Stimulated activated CD4-positive, alpha-beta T cell treated with anti-CD3 and anti-CD28 coated beads, Interleukin-1b, Interleukin-23, amount 100 ng/mL, for 1 hour (primary cell): ENCODE measurements around the gene RSPO1.

ENCODE experiments used
- DNase-seq, 2 donors: peaks; one replicate each; pipeline ENCODE4 v3.0.0-alpha.2; 2020; ENCODE audit warnings: low read depth in 2 of 2

The RSPO1 gene

DNA sequence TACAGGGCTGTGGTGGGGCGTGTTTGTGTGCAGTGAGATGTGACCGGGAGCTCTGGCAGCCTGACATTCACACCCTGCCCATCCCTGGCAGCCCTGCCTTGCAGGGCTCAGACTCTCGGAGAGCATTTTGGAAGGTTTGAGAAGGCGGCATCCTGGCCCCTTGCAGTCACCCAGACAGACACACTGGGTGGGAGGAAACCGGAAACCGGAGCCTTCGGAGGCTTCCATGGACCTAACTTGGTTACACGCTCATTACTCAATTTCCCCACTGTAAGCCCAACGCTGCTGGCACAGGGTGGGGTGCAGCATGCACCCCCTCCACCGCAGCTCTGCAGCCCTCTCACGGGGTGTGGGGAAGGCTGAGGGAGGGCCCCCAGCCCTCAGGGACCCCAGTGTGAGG, 22.2 kb upstream of the RSPO1 start:
- DNase-seq: no peak

- no peak for DNase-seq
Observed at GRCh38 chr1:37656026-37656425, 21.3 kb upstream of the RSPO1 start.

GRCh38 chr1:37655274-37655673, 20.6 kb upstream of the RSPO1 start:
- no peak for DNase-seq

GRCh38 chr1:37653906-37654305, 19.2 kb upstream of the RSPO1 start:
- DNase-seq: no peak

DNA sequence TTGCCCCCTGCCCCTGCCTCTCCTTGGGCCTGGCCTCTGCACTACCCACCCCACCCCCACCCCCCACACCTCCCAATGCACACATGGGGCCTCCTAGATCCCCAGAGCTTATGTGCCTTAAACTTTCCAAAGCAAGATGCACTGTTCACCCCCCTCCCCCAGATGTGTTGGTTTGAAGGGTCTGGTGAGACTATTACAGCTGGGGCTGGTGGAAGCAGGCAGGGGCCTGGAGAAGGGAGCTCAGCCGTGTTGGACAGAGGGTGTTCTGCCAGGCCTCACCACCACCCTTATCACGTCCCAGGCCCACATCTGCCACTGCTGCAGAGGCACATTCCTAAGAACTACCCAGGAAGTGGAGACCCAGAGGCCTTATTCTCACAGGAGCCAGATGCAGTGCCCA, 18.3 kb upstream of the RSPO1 start:
- no peak for DNase-seq

- DNase-seq: no peak
Observed at GRCh38 chr1:37651803-37652202, 17.1 kb upstream of the RSPO1 start.

- DNase-seq: no peak
Observed at GRCh38 chr1:37650721-37651120, 16.0 kb upstream of the RSPO1 start.

GRCh38 chr1:37650173-37650572, 15.5 kb upstream of the RSPO1 start:
- no peak for DNase-seq

DNA sequence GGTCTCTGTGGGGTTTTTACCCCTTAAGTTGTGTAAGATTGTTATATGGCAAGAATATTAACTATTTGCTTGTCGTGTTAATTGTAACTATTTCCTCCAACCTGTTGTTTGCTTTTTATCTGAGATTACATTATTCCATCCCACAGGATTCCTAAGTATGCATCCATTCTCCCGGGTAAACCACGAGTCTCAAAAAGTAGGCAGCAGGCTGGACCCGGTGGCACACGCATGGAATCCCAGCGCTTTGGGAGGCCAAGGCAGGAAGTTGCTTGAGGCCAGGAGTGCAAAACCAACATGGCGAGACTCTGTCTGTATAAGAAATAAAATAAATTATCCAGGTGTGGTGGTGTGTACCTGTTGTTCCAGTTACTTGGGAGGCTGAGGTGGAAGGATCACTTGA, 12.6 kb upstream of the RSPO1 start:
- DNase-seq: no peak

GRCh38 chr1:37641059-37641458, 6.4 kb upstream of the RSPO1 start:
- no peak for DNase-seq

- DNase-seq: no peak
Observed at GRCh38 chr1:37636435-37636834, 1.7 kb upstream of the RSPO1 start.

DNA sequence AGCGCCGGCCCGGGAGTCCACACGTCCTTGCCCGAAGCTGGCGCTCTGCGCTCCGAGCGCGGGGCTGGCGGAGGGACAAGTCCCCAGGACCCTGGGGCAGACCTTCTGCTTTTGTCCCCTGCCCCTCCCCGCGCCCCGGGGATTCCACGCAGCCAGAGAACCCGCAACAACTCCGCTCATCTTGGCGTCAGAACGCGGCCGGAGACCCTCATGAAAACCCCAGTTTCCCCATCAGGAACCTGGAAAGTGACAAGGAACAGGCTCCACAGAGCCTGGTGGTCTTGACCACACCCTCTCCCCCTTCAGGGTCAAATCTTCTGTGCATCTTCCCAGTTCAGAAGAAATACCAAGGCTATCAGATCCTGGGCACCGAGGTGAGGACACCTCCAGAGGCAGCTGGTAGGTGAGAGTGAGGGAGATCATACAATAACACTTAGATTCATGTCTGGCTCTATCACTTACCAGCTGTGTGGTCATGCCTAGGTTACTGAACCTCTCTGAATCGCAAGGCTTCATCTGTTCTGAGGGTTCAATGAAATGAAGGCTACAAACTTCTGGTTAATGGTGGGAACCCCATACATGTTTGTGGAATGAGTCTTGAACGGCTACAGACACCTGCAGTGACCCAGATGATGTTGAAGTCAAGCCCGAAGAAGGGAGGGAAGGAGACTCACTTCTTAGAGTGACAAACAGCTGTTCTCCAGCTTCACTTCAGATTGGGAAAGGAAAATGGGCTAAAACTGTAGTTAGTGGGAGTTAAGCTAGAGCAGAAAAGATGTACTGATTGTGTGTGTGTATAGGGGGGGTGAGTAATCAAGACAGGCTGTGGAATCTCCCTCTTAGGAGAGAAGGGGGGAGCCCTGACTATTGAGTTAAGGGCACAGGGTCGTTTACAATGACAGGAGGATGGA, 555 bp upstream of the RSPO1 start:
- no peak for DNase-seq

- DNase-seq: no peak
Observed at GRCh38 chr1:37633938-37634243, 801 bp downstream of the RSPO1 start.

DNA sequence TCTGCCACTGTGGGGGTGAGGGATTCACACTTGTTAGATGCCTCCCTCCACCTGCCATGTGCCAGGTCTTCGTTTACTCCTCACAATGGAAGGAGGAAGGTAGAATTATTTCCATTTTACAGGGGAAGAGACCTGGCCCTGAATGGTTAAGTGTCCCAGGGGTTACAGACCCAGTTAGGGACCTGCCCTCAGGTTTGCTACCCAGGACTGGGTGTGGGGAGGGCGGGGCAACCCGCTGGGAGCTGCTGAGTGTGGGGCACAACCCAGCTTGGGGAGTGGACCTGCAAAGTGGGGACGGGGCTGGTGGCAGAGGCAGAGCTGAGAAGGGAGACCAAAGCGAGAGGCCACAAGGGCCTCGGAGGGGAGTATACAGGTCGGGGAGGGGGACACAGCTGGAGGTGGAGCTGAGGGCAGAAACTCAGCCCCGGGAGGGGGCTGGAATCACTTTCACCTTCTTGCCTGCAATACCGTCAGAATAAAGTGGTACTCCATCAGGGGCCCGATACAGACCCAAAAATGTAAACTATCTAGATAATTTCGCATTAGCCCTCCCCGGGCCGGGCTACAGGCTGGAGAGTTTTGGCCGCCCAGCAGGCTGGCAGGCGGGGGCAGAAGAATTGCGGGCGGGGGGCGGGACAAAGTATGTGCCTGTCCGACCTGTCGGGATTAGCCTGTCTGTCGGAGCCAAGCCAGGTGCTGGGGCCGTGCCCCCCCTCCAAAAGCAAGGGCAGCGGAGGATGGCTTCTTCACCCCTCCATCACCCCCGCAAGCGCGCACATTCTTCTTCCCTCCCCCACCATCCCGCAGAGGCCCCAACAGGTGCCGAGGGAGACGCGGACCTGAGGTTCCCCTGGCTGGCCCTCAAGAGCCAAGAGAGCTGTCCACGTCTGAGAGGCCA, 1.4 kb downstream of the RSPO1 start:
- DNase-seq: no peak

DNA sequence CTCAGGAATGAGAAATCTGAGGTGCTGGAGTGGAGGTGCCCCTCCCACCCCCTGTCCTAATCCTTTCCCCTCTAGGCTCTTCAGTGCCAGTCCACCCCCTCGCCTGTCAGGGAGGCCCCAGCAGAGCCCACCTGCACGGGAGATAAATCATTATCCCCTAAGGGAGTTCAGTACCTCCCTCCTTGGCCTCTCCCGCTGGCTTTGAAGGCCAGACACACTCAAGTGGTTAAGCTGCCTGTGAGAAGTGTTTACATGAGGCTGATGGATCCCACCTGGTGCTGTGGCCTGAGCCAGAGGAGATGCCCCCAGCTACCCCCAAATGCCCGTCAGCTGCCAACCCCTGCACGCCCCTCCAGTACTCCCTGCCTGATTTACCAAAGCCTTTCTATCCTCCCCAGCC, 3.7 kb downstream of the RSPO1 start:
- no peak for DNase-seq

GRCh38 chr1:37630426-37631028, 4.2 kb downstream of the RSPO1 start:
- DNase-seq: no peak

GRCh38 chr1:37629726-37630425, 4.8 kb downstream of the RSPO1 start:
- no peak for DNase-seq

GRCh38 chr1:37629008-37629407, 5.7 kb downstream of the RSPO1 start:
- no peak for DNase-seq

- no peak for DNase-seq
Observed at GRCh38 chr1:37628026-37628556, 6.6 kb downstream of the RSPO1 start.

DNA sequence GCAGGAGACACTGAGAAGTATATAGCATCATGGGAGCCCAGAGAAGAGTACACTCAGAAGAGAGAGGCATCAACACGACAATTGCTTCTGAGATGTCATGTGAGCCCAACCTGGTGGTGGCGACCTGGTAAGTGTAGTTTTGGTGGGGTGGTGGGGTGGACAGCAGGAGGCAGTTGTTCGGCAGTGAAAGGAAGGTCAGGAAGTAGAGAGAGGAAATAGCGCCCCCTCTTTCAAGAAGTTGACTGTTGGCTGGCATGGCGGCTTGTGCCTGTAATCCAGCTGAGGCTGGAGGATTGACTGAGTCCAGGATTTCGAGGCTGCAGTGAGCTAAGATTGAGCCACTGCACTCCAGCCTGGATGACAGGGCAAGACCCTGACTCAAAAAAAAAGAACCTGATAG, 12.6 kb downstream of the RSPO1 start:
- DNase-seq: no peak

GRCh38 chr1:37621326-37621870, 13.3 kb downstream of the RSPO1 start:
- no peak for DNase-seq
